Aorta (tissue), 5 donors: ENCODE results near the gene GNB1. TPM values are rescaled to one million over a fixed set of nuclear protein-coding genes. Genes with fewer than 3 reads are reported as not detected.
"Not testable (repeated sequence)": the region's sequence is repeated elsewhere in the genome, so short reads cannot be mapped to it uniquely, and the experiment has no call there.

Experiments used
- ATAC-seq: fragments of 200-7000 bp; cut with Tn5 transposase; one replicate; pipeline ENCODE4 v1.9.1; 2022; ENCODE audit warnings: moderate library complexity; ENCODE audit not compliant: low FRiP score
- DNase-seq, 2 donors: peaks; one replicate each; pipeline ENCODE4 v3.0.0-alpha.2; 2020
- H3K27ac ChIP-seq, 2 donors: one replicate each; pipeline ENCODE4 v1.5.1; 2013; ENCODE audit warnings: low read length in 2 of 2, mild to moderate bottlenecking in 2 of 2, moderate library complexity in 2 of 2, control low read depth in 1 of 2, inconsistent platforms in 1 of 2, low read depth in 1 of 2
- H3K27me3 ChIP-seq, 2 donors: one replicate each; pipeline ENCODE4 v1.6.1; 2013; ENCODE audit warnings: control low read depth in 1 of 2, low read length in 1 of 2, mild to moderate bottlenecking in 1 of 2, moderate library complexity in 1 of 2; ENCODE audit not compliant: insufficient read depth in 2 of 2, control insufficient read depth in 1 of 2
- H3K36me3 ChIP-seq, 2 donors: one replicate each; pipeline ENCODE4 v1.6.1; 2013; ENCODE audit warnings: control low read depth in 1 of 2, low read length in 1 of 2, mild to moderate bottlenecking in 1 of 2; ENCODE audit not compliant: insufficient read depth in 2 of 2, control insufficient read depth in 1 of 2
- H3K4me1 ChIP-seq, 2 donors: one replicate each; pipeline ENCODE4 v1.6.1; 2013; ENCODE audit warnings: low read length in 2 of 2, control low read depth in 1 of 2, mild to moderate bottlenecking in 1 of 2, moderate library complexity in 1 of 2; ENCODE audit not compliant: insufficient read depth in 2 of 2, control insufficient read depth in 1 of 2
- H3K4me3 ChIP-seq, 2 donors: one replicate each; pipeline ENCODE4 v1.5.1; 2013; ENCODE audit warnings: low read length in 2 of 2, control low read depth in 1 of 2, mild to moderate bottlenecking in 1 of 2
- H3K9me3 ChIP-seq: one replicate; pipeline ENCODE4 v1.6.1; 2013; ENCODE audit warnings: mild to moderate bottlenecking, low read length; ENCODE audit not compliant: control insufficient read depth
- WGBS, 2 donors: extraction: QIAGEN DNeasy Blood & Tissue Kit; methylation state at CpG; one replicate each; pipeline ENCODE4 v1.1.7; 2013; 5-methylcytosine and 5-hydroxymethylcytosine counted together
- intact Hi-C, 2 donors: fragments of 100-400 bp; cut with DNase I; formaldehyde crosslinking; loops; one replicate each; pipeline versions ENCODE4 v1.14.2 to v1.15.0; 2022
- polyA plus RNA-seq, 2 donors: library from polyadenylated mRNA; stranded (reverse); fragments of 200-250 nt; gene quantifications; one replicate each; pipeline ENCODE4 v1.2.3, GENCODE V29; 2013
- total RNA-seq, 2 donors: library from RNA; stranded (reverse); fragmentation: NEBNext Ultra II Directional; extraction: Animal tissue kit (Norgen Biotek cat#: 25700); gene quantifications; one replicate each; pipeline ENCODE4 v1.2.1, GENCODE V29; 2021
- donor health status: healthy with polysubstance abuse.
- donor health status: Bipolar disorder and iron deficiency.
- donor health status: DM: no; HTN: no; CAD: no.
- donor health status: DM: no; HTN: no; CAD: no.
- donor health status: DM: yes; HTN: yes; CAD: no.

Gene GNB1
- total and polyA plus RNA-seq, 4 donors, result 142 to 312 (median 248) TPM

DNA sequence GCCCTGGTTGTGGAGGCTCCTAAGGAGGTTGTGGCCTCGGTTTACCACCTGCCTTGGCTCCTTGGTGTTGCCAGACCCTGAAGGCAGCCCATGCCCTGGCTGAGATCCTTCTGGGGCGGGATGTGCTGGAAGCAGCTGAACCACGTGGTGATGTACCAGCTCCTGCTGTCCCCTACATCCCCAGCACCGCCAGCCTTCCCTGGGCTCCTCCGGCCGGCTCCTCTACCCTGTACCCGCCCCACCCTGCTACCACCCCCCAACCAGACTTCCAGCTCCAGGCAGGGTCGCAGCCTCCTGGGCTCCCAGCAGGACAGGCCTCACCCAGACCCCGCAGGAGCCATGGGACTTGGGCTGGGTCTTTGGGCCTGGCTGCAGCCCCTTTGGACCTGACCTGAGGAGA is 140.9 kb downstream of the GNB1 start:
- intact Hi-C loops, ATAC-seq: not testable (repeated sequence)
- 87 to 91% methylated on average over 6 to 8 of the region's 9 CpGs for WGBS, 2 donors

DNA sequence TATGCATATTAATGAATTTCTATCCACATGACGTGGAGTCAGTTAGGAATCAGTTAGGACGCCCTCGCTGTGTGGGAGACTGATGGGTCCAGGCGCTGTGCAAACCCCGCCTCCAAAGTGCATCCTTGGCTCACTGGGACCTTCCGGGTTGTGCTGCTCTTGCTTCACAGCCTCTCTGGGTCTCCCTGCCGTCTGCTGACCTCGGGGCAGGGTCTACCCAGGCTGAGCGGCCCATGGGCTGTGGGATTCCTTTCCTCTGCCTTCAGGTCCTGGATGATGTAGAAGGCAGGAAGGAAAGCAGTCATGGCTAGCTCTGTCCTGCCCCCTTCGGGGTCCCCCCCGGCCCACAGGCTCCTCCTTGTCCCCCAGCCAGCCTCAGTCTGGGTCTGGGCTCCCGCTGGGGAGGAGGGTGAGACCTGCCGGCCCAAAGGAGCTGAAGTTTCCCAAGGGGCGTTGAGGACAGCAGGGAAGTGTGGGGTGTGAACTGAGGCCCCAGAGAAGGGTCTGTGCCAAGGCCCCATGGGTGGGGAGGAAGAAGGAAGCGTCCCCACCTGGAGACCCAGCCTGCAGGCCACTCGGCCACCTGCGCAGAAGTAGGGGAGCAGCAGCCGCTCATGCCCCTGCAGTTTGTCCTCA is 142.1 kb downstream of the GNB1 start:
- intact Hi-C loops, result no loop called here
- ATAC-seq, result no peak
- no peaks in the 10 kb centered on the region for H3K9me3 ChIP-seq
- H3K27me3 ChIP-seq, result no peaks in the 10 kb centered on the region
- peaks cover 2 to 4% of the 10 kb centered on the region in 2 donors for H3K36me3 ChIP-seq
- peak in 1 of 2 donors; percentile 38 for DNase-seq
- H3K4me1 ChIP-seq, result no peaks in the 10 kb centered on the region
- 74% methylated on average over 17 to 18 of the region's 18 CpGs for WGBS, 2 donors
- H3K4me3 ChIP-seq, result no peak overlapping the region
- H3K27ac ChIP-seq, result no peak overlapping the region

More for the DNA sequence above, 140.9 kb downstream of the GNB1 start:
- H3K4me1 ChIP-seq, H3K9me3 ChIP-seq, DNase-seq, H3K27me3 ChIP-seq, H3K27ac ChIP-seq, H3K4me3 ChIP-seq: not testable (repeated sequence)
- H3K36me3 ChIP-seq, result peaks cover 2 to 10% of the 10 kb centered on the region in 2 donors

DNA sequence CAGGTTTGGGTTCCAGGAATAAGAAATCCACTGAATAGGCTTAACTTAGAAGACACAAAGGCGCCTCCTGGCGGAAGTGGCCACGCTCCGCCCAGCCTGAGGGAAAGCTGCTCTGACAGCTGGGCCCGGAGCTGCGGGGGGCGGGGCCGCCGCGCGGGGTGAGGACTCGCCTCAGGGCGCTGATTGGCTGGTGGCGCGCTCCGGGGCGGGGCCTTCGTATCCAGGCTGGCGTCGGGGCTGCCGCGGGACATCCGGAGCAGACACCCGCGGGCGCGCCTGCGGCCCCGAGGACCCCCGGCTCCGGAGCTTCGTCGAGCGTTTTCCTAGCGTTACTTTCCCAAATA is 144.3 kb downstream of the GNB1 start:
- WGBS, 2 donors, result no CpG with 5 or more reads among the region's 35 CpGs
- peak; percentile 98 for ATAC-seq
- DNase-seq, H3K27ac ChIP-seq, H3K4me3 ChIP-seq, H3K27me3 ChIP-seq, intact Hi-C loops, H3K36me3 ChIP-seq, H3K9me3 ChIP-seq, H3K4me1 ChIP-seq: not testable (repeated sequence)

DNA sequence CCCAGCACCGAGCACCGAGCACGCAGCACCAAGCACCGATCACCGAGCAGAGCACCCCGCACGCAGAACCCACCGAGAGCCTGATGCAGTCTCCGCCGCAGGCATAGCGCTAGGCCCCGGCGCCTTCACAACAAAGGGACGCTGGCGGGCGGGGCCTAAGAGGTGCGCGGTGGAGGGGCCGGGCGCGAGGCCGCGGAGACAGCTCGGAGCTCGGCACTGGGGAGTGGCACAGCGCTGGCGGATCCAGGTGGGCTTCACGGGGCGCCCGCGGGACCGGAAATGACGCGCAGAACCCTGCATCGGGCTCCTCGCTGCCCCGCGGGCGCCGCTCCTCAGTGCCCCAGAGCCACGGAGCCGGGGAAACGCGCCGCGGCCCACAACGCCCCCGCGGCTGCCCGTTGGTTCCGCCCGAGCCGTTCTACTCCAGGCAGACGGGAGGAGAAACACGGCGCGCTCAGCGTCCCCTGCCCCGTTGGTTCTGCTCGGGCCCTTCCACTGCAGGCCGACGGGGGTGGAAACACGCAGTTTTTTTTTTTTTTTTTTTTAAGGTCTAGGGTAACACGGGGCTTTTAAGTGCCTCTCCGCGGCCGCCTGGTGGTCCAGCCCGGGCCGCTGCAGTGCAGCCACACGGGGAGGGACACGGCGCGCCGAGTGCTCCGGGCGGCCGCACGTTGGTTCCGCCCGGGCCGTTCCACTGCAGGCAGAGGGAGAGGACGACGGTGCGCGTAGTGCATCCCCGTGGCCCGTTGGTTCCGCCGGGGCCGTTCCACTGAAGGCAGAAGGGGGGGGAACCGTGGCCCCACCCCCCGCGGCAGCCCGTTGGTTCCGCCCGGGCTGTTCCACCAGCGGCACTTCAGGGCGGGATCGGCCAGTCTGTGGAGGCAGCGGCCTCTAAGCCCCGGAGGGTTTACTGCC is 145.0 kb downstream of the GNB1 start:
- intact Hi-C loops, H3K36me3 ChIP-seq, H3K27me3 ChIP-seq, H3K9me3 ChIP-seq, H3K4me1 ChIP-seq: not testable (repeated sequence)
- DNase-seq (peak; percentile 87 to 95), ATAC-seq (peak; percentile 99)
- peak overlapping the region in 1 of 2 donors; percentile 64 for H3K27ac ChIP-seq
- 0% methylated on average over 23 to 83 of the region's 101 CpGs for WGBS, 2 donors
- peak overlapping the region; percentile 20 to 34 for H3K4me3 ChIP-seq

DNA sequence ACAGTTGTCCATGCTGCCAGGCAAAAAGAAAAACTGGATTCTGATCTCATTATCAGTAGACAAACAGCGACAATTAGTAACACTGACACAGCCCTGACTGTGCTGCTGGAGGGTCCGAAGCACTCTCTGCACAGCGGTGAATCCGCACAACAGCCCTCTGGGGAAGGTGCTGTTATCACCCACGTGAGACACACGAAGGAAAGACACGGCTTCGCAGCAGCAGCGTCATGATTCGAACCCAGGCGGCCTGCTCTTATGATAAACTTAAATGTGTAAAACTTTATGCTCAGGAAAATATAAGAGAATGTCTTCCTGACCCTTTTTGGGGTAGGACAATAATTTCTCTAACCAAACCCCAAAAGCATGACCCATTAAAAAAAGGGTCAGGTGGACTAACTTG is 148.4 kb downstream of the GNB1 start:
- H3K27ac ChIP-seq, H3K27me3 ChIP-seq, intact Hi-C loops, ATAC-seq, H3K4me1 ChIP-seq, H3K36me3 ChIP-seq, H3K4me3 ChIP-seq, H3K9me3 ChIP-seq: not testable (repeated sequence)
- DNase-seq, result peak in 1 of 2 donors; percentile 38
- 84 to 89% methylated on average over 11 of the region's 11 CpGs for WGBS, 2 donors

DNA sequence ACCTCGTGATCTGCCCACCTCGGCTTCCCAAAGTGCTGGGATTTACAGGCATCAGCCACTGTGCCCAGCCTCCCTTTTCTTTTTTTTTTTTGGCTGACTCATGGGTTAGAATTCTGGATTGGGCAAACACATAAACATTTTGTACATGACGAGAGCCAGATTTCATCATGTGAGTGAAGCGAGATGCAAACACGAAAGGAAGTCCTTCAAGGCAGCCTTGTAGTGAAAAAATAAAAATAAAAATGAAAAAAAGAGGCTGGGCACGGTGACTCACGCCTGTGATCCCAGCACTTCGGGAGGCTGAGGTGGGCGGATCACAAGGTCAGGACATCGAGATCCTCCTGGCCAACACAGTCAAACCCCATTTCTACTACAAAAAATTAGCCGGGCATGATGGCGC is 149.9 kb downstream of the GNB1 start:
- DNase-seq, result peak; percentile 10 to 32
- H3K27ac ChIP-seq, H3K4me1 ChIP-seq, intact Hi-C loops, H3K36me3 ChIP-seq, ATAC-seq, H3K27me3 ChIP-seq, H3K4me3 ChIP-seq, H3K9me3 ChIP-seq: not testable (repeated sequence)
- WGBS, 2 donors, result 54 to 58% methylated on average over 10 to 12 of the region's 12 CpGs

DNA sequence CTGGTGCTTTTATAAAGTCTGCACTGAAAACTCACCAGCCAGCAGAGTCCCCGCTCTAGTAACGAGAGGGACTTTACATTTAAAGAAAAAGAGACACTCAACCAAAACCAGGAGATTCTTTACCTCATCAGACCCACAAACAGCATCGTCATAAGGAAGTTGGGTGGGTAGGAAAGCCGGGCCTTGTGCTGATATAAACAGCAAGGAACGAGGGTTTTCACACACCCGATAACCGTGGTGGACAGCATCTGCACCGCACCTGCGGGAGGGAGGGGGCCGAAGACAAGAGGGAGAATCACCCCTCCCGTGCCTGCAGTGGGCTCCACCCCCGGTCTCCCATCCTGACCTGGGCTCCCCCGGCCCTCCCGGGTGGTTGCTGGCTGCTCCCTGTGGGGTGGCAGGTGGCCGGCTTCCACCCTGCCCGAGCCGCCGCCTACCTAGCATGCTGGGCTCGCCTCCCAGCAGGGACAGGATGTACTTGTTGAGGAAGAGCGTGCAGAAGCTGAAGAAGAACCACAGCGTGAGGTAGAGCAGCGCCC is 152.0 kb downstream of the GNB1 start:
- DNase-seq, result peak; percentile 28 to 59
- WGBS, 2 donors, result 90 to 95% methylated on average over 8 to 12 of the region's 22 CpGs
- ATAC-seq, intact Hi-C loops, H3K27me3 ChIP-seq, H3K9me3 ChIP-seq, H3K4me3 ChIP-seq, H3K36me3 ChIP-seq, H3K27ac ChIP-seq, H3K4me1 ChIP-seq: not testable (repeated sequence)

DNA sequence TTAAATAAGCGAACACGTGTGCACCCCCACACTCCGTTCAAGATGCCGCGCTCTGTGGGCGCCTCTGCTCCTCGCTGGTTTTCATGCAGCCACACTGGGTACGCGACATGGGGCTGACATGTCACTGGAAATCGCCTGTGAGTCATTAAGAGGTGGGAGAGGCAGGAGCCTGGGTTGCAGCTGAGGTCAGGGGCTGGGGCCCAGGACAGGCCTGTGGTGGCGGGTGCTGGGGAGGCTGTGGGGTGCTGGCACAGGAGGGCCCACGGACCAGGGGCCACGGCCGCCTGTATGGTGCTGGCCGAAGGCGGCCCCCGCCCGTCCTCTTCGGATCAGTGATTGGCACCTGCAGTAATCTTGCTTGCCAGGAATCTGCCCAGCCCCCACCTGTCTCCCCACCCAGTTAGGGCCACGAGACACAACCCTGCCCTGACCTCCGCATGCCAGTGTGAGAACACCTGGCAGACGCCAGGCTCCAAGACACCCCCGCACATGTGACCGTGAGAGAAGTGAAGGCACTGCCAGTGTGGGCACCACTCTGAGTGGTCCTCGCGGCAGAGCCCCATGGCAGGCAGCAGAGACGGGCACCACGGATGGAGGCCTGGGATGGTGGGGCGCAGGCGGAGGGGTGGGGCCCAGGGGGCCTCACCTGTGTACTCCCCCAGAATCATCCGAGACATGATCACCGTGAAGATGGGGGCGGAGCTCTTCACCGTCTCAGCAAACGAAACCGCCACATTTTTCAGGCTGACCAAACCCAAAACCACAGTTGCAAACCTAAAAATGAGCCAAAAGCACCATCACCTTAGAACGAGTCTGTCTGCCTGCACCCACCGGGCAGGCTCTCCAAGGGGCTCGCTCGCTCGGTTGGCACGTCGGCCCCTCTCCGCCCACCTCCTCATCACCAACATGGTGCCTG is 153.0 kb downstream of the GNB1 start:
- intact Hi-C loops, result not testable (repeated sequence)
- peak; percentile 48 to 65 for DNase-seq

More for the DNA sequence above, 153.0 kb downstream of the GNB1 start:
- not testable (repeated sequence) for H3K27me3 ChIP-seq, ATAC-seq, H3K4me3 ChIP-seq, H3K9me3 ChIP-seq, H3K36me3 ChIP-seq, H3K4me1 ChIP-seq, H3K27ac ChIP-seq
- 89 to 93% methylated on average over 14 to 35 of the region's 44 CpGs for WGBS, 2 donors
